ENCODE data around the gene CLEC2L. TPM values are rescaled to one million over a fixed set of nuclear protein-coding genes. Genes with fewer than 3 reads are reported as not detected.

Gene CLEC2L
- total RNA-seq (2021) (not detected in 2 replicates), Bru-seq, nascent RNA (percentile 7 among the genes with signal in this experiment), BruChase-seq, experiment 1, labeled RNA remaining after a 2-hour chase (not detected), BruChase-seq, experiment 2, labeled RNA remaining after a 6-hour chase (not detected)
- long read RNA-seq = 0 reads

DNA sequence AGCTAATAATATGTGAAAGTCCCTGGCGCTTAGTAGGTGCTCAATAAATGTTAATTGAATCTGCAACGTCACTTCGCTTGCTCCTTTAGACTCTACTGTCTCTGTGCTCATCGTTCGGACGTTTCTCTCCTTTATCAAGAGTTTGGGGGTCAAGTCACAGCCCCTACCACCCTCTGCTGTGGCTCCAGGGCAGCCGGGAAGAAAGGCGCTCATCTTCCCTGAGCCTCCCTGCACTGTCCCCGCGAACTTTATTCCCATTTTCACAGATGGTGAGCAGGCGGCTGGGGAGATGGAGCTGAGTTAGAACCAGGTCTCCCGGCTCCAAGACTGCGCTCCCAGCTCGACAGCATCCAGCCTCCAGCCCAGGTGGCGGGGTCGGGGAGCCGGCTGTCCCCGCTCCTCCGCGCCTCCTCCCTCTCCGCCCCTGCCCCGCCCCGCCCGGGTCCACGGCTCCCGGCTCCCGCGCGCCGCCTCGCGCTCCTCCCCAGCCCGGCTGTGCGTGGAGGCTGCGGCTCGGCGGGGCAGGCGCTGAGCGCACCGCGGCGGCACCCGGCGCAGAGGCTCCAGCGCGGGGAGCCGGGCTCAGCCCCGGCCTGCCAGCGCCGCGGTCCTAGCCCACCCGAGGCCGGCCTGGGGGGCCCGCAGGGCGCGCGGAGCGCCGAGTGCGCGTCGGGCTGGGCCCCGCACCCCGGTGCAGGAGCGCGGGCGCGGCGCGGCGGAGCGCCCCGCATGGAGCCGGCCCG, at the start of gene CLEC2L:
Gene CLEC2L, plus strand, starts transcription at position 487 of the 743 bp plus-strand sequence. Its CDS starts 243 bp downstream, at position 730.
- Histone ChIP-seq H3K9me2 (ENCODE audit: insufficient read depth) (no peaks in the 10 kb centered on the region), H3K4me3 (no peak within 1 kb of the TSS), H3K27ac (no peak within 1 kb of the TSS), H4K20me1 (ENCODE audit: insufficient read depth) (no peaks in the 10 kb centered on the region), H3F3A (ENCODE audit: insufficient read depth, low read depth) (no peaks in the 10 kb centered on the region), H2AFZ (no peak within 1 kb of the TSS), H3K4me1 (replicated peaks; ENCODE audit: insufficient read depth) (no peaks in the 10 kb centered on the region), H3K79me2 (ENCODE audit: low read depth) (no peaks in the 10 kb centered on the region), H3K27me3 (ENCODE audit: insufficient read depth, low read depth) (peaks cover 16% of the 10 kb centered on the region; the same call in 1 of the 2 replicates), H3K9me3 (ENCODE audit: insufficient read depth, low read depth) (no peaks in the 10 kb centered on the region), H3K36me3 (ENCODE audit: low read depth) (no peaks in the 10 kb centered on the region), H3K4me2 (no peak within 1 kb of the TSS)
- ChIA-PET POLR2A (ENCODE audit: unreplicated experiment) (no interaction called here), CTCF (no interaction called here)
- intact Hi-C loops (cut with micrococcal nuclease; ENCODE audit: unreplicated experiment) = no loop called here
- BruUV-seq (replicated peaks) = no TSS peak
- no peak for DNase-seq
- TF ChIP-seq, protein P1, sequence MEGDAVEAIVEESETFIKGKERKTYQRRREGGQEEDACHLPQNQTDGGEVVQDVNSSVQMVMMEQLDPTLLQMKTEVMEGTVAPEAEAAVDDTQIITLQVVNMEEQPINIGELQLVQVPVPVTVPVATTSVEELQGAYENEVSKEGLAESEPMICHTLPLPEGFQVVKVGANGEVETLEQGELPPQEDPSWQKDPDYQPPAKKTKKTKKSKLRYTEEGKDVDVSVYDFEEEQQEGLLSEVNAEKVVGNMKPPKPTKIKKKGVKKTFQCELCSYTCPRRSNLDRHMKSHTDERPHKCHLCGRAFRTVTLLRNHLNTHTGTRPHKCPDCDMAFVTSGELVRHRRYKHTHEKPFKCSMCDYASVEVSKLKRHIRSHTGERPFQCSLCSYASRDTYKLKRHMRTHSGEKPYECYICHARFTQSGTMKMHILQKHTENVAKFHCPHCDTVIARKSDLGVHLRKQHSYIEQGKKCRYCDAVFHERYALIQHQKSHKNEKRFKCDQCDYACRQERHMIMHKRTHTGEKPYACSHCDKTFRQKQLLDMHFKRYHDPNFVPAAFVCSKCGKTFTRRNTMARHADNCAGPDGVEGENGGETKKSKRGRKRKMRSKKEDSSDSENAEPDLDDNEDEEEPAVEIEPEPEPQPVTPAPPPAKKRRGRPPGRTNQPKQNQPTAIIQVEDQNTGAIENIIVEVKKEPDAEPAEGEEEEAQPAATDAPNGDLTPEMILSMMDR (conservative IDR thresholded peaks at IDR 0.05) = no peak
- no peak for TF ChIP-seq EZH2 (IDR thresholded peaks at IDR 0.05; ENCODE audit: low read depth)

DNA sequence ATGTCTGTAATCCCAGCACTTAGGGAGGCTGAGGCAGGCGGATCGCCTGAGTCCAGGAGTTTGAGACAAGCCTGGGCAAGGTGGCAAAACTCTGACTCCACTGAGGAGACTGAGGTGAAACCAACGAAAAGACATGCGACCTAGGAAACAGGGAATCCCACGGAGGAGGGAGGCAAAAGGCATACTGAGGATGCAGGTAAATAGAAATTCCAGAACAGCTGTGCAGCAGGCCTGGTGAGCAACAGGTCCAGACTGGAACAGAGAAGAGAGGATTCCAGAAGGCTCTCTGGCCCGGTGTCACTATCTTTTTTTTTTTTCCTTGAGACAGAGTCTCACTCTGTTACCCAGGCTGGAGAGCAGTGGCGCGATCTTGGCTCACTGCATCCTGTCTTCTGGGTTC, 47.3 kb upstream of the CLEC2L start:
- Histone ChIP-seq H3K27ac (no peak overlapping the region), H4K20me1 (ENCODE audit: insufficient read depth) (no peaks in the 10 kb centered on the region), H3K79me2 (ENCODE audit: low read depth) (no peaks in the 10 kb centered on the region), H2AFZ (no peak overlapping the region), H3K4me1 (replicated peaks; ENCODE audit: insufficient read depth) (peaks cover 12% of the 10 kb centered on the region), H3K4me3 (no peak overlapping the region), H3K36me3 (ENCODE audit: low read depth) (no peaks in the 10 kb centered on the region), H3K4me2 (no peak overlapping the region), H3K9me2 (ENCODE audit: insufficient read depth) (no peaks in the 10 kb centered on the region), H3F3A (ENCODE audit: insufficient read depth, low read depth) (peaks cover 8% of the 10 kb centered on the region; the same call in 1 of the 2 replicates), H3K9me3 (ENCODE audit: insufficient read depth, low read depth) (no peaks in the 10 kb centered on the region), H3K27me3 (ENCODE audit: insufficient read depth, low read depth) (no peaks in the 10 kb centered on the region)
- intact Hi-C loops (cut with micrococcal nuclease; ENCODE audit: unreplicated experiment) = no loop called here
- no peak for TF ChIP-seq EZH2 (IDR thresholded peaks at IDR 0.05; ENCODE audit: low read depth)
- TF ChIP-seq, protein P1 (conservative IDR thresholded peaks at IDR 0.05) = no peak
- POLR2A ChIA-PET (ENCODE audit: unreplicated experiment) = no interaction called here
- no peak for DNase-seq
- no TSS peak for BruUV-seq (replicated peaks)
- CTCF ChIA-PET = interaction anchor here (0.6 kb wide), 1 partner anchor 41 kb away, joined by 3 read pairs; no protein-coding TSS in a partner anchor

DNA sequence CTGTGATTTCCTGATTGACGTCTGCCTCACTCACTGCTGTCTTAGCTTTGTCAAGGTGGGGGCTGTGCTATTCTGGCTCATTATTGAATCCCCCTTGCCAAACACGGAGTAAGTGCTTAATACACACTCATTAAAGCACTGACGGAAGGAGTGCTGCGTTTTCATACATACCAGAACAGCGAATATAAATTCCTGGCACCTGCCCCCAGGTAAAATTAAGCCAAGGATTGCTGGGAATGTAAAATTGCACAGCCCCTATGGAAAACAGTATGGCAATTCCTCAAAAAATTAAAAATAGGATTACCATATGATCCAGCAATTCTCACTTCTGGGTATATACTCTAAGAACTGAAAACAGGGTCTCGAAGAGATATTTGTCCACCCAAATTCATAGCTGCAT, 46.6 kb upstream of the CLEC2L start:
- no peaks in the 10 kb centered on the region for H3K27me3 ChIP-seq (ENCODE audit: insufficient read depth, low read depth)
- H3K4me3 ChIP-seq = no peak overlapping the region
- H3K9me3 ChIP-seq (ENCODE audit: insufficient read depth, low read depth) = no peaks in the 10 kb centered on the region
- H3F3A ChIP-seq (ENCODE audit: insufficient read depth, low read depth) = 0 out of 2 replicates have a peak, but pooled peaks cover 5% of the 10 kb centered on the region
- H3K79me2 ChIP-seq (ENCODE audit: low read depth) = no peaks in the 10 kb centered on the region
- peaks cover 7% of the 10 kb centered on the region for H3K4me1 ChIP-seq (replicated peaks; ENCODE audit: insufficient read depth)
- no peaks in the 10 kb centered on the region for H4K20me1 ChIP-seq (ENCODE audit: insufficient read depth)
- H3K36me3 ChIP-seq (ENCODE audit: low read depth) = no peaks in the 10 kb centered on the region
- no peaks in the 10 kb centered on the region for H3K9me2 ChIP-seq (ENCODE audit: insufficient read depth)
- no peak overlapping the region for H3K27ac ChIP-seq
- ChIA-PET CTCF (no interaction called here), POLR2A (ENCODE audit: unreplicated experiment) (no interaction called here)
- H2AFZ ChIP-seq = no peak overlapping the region
- H3K4me2 ChIP-seq = no peak overlapping the region
- no peak for DNase-seq
- intact Hi-C loops (cut with micrococcal nuclease; ENCODE audit: unreplicated experiment) = no loop called here
- BruUV-seq (replicated peaks) = no TSS peak
- TF ChIP-seq EZH2 (IDR thresholded peaks at IDR 0.05; ENCODE audit: low read depth) = no peak
- TF ChIP-seq, protein P1 (conservative IDR thresholded peaks at IDR 0.05) = no peak

All from PC-9 (cell line).